Activated T-cell treated with anti-CD3 and anti-CD28 coated beads, Interleukin-2, amount 50 U/mL, for 4 hours (primary cell): ENCODE measurements around the gene LHFPL5. TPM values are rescaled to one million over a fixed set of nuclear protein-coding genes. Genes with fewer than 3 reads are reported as not detected.
A peak's percentile ranks its signal among the peaks of the same experiment; 100 is the strongest.

Experiments used
- ATAC-seq, 2 donors: fragments of 200-7000 bp; cut with Tn5 transposase; one replicate each; pipeline ENCODE4 v1.10.0; 2021
- DNase-seq: peaks from one replicate; pipeline ENCODE4 v3.0.0-alpha.2; 2020
- H3K27me3 Mint-ChIP-seq: one replicate; pipeline ENCODE4 v1.8.0; 2021; ENCODE audit warnings: low read depth, mixed read lengths
- H3K36me3 Mint-ChIP-seq: one replicate; pipeline ENCODE4 v1.8.0; 2022; ENCODE audit warnings: mixed read lengths; ENCODE audit not compliant: insufficient read depth
- H3K4me1 Mint-ChIP-seq: one replicate; pipeline ENCODE4 v1.8.0; 2021; ENCODE audit warnings: low read depth, mixed read lengths
- H3K4me3 Mint-ChIP-seq: one replicate; pipeline ENCODE4 v1.8.0; 2021; ENCODE audit warnings: mild to moderate bottlenecking, moderate library complexity, mixed read lengths
- H3K9me3 Mint-ChIP-seq: one replicate; pipeline ENCODE4 v1.8.0; 2021; ENCODE audit warnings: mixed read lengths
- total RNA-seq, 3 donors: library from RNA; stranded (reverse); gene quantifications; one replicate each; pipeline ENCODE4 v1.2.1, GENCODE V29; 2021

Gene LHFPL5
- total RNA-seq, result not detected

DNA sequence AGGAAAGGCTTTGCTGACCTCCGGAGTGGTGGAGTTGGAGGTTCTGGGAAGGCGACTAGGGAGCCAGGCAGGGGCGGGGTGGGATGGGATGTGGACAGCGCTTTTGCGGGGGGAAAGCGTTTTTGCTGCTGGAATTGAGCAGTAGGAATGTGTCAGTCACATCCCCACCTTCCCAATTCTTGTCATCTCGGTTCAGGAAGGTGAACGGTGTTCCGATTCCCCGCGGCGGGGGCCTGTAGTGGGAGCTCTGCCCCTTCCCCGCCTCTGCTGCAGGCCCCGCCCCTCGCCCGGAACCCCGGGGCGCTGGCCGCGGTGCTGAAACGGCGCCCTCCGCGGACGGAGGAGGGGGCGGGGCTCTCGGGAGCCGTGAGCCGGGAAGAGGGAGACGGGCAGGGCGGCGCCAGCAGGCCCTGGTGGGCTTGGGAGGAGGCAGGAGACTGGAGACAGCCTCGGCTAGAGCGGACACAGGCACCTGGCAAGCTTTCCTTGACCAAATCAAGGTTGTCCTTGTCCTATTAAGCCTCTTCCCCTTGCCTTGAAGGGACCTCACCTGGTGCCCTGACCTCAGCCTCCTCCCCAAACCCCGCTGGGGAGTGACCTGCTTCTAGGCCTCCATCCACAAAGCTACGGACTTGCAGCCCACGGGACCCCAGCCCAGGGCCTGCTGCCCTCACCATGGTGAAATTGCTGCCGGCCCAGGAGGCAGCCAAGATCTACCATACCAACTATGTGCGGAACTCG lies at the start of gene LHFPL5:
Gene LHFPL5, plus strand, starts transcription at position 357 of the 741 bp plus-strand sequence. Its CDS starts 319 bp downstream, at position 676.
- peaks cover 3% of the 10 kb centered on the region for H3K4me1 Mint-ChIP-seq
- H3K36me3 Mint-ChIP-seq, result no peaks in the 10 kb centered on the region
- peak; percentile 23 for DNase-seq
- H3K27me3 Mint-ChIP-seq, result peaks cover 32% of the 10 kb centered on the region
- ATAC-seq, result peak; percentile 82 to 83
- H3K9me3 Mint-ChIP-seq, result no peaks in the 10 kb centered on the region
- H3K4me3 Mint-ChIP-seq, result no peak within 1 kb of the TSS

DNA sequence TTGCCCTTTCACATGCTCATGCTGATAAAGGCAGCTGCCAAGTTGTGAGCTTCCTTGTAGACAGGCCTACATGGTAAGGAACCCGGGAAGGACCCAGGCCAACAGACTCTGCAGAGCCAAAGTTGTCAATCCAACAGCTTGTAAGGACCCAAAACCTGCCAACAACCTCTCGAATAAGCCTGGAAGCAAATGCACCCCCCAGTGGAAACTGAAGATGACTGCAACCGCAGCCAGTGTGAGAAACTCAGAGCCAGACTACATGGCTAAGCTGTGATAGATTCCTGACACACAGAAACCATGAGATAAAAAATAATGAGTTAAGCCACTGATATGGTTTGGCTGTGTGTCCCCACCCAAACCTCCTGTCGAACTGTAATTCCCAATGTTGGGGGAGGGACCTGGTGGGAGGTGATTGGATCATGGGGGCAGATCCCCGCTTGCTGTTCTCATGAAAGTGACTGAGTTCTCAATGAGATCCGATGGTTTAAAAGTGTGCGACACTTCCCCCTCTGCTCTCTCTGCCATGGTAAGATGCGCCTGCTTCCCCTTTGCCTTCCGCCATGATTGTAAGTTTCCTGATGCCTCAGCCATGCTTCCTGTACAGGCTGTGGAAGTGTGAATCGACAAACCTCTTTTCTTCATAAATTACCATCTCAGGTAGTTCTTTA lies 47.6 kb upstream of the LHFPL5 start:
- Mint-ChIP-seq H3K36me3 (no peaks in the 10 kb centered on the region), H3K27me3 (peaks cover 40% of the 10 kb centered on the region), H3K9me3 (no peaks in the 10 kb centered on the region), H3K4me3 (no peak overlapping the region), H3K4me1 (no peaks in the 10 kb centered on the region)
- ATAC-seq (no peak), DNase-seq (no peak)

DNA sequence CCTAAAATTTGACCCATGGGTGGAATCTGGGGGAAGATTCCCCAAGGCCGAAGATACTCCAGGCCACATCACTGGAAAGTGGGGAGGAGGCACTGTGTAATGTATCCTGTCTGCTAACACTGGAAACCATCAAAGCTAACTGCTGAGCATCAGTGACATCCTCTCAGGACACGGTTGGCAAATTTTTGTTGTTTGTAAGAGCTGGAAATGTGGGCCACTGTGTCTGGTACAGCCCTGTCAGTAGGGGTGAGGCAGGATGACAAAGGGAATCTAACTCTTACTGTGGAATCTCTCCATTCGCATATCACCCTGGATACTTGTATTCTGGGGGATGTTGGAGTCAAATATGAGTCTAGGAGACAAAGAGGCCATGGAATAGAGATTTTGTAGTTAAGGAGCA lies 45.7 kb upstream of the LHFPL5 start:
- no peak for DNase-seq
- Mint-ChIP-seq H3K27me3 (peaks cover 57% of the 10 kb centered on the region), H3K4me3 (no peak overlapping the region), H3K36me3 (no peaks in the 10 kb centered on the region), H3K4me1 (peaks cover 3% of the 10 kb centered on the region), H3K9me3 (no peaks in the 10 kb centered on the region)
- ATAC-seq, result no peak

DNA sequence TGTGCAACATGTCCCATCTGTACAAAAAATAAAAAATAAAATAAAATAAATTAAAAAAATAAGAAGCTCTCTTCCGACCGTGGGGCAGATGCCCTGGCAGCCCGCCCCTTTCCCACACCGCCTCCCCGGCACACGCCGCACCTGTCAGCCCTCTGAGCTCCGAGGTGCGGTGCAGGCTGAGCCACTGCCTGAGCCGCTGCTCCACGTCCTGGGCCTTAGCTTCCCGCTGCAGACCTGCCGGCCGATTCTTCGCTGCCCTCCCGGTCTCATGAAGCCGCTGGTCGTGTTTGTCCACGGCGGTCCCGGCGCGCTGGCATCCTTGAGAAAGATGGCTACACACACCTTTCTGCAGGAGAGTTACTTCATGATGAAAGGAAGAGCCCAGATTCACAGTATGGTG lies 39.4 kb upstream of the LHFPL5 start:
- no peak for DNase-seq
- H3K4me3 Mint-ChIP-seq, result no peak overlapping the region
- H3K9me3 Mint-ChIP-seq, result no peaks in the 10 kb centered on the region
- no peak for ATAC-seq
- H3K4me1 Mint-ChIP-seq, result peaks cover 3% of the 10 kb centered on the region
- H3K36me3 Mint-ChIP-seq, result no peaks in the 10 kb centered on the region
- peaks cover 39% of the 10 kb centered on the region for H3K27me3 Mint-ChIP-seq

DNA sequence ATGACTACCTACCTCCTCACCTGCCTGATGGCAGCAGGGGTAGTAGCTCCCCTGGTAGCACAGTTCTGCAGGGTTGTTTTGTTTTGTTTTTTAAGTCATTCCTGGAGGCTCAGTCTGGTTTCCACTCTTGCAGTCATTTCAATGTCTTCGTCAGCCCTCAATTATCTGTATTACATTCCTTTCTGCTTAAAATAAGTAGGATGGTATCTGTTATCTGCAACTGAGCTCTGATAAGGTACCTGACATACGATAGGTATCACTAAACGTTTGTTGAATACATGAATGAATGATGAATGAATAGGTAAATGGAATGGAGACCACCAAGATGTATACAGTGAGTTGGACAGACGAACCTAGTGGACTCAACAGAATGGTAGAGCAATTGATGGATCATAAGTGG lies 35.9 kb upstream of the LHFPL5 start:
- H3K36me3 Mint-ChIP-seq, result no peaks in the 10 kb centered on the region
- H3K4me1 Mint-ChIP-seq, result no peaks in the 10 kb centered on the region
- no peak for DNase-seq
- no peaks in the 10 kb centered on the region for H3K9me3 Mint-ChIP-seq
- H3K27me3 Mint-ChIP-seq, result peaks cover 8% of the 10 kb centered on the region
- no peak overlapping the region for H3K4me3 Mint-ChIP-seq
- no peak for ATAC-seq

DNA sequence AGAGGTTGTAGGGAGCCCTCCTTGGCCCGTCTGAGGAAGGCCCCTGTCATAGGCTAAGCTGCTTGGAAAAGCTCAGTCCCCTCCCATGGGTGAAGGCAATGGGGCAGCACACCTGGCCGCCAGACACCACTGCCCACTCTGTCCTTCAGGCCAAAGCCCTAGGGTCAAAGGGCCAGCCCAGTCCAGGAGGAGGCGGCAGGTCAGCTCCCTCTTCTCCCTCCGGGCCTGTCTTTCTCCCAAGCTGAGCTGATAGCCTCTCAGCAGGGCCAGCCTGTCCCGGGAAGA lies 33.9 kb upstream of the LHFPL5 start:
- H3K36me3 Mint-ChIP-seq, result no peaks in the 10 kb centered on the region

GRCh38 chr6:35774116-35774794 lies 30.9 kb upstream of the LHFPL5 start:
- peaks cover 5% of the 10 kb centered on the region for H3K4me1 Mint-ChIP-seq
- no peaks in the 10 kb centered on the region for H3K36me3 Mint-ChIP-seq
- H3K4me3 Mint-ChIP-seq, result no peak overlapping the region
- DNase-seq (no peak), ATAC-seq (no peak)
- H3K9me3 Mint-ChIP-seq, result no peaks in the 10 kb centered on the region
- peaks cover 29% of the 10 kb centered on the region for H3K27me3 Mint-ChIP-seq

More for the DNA sequence above, 33.9 kb upstream of the LHFPL5 start:
- Mint-ChIP-seq H3K9me3 (no peaks in the 10 kb centered on the region), H3K27me3 (peaks cover 14% of the 10 kb centered on the region), H3K4me3 (no peak overlapping the region), H3K4me1 (no peaks in the 10 kb centered on the region)
- DNase-seq (no peak), ATAC-seq (no peak)

- Mint-ChIP-seq H3K4me3 (no peak overlapping the region), H3K27me3 (peaks cover 29% of the 10 kb centered on the region), H3K9me3 (no peaks in the 10 kb centered on the region), H3K36me3 (no peaks in the 10 kb centered on the region), H3K4me1 (peaks cover 5% of the 10 kb centered on the region)
- ATAC-seq (no peak), DNase-seq (no peak)
Measured at GRCh38 chr6:35775031-35775430, 30.1 kb upstream of the LHFPL5 start.

DNA sequence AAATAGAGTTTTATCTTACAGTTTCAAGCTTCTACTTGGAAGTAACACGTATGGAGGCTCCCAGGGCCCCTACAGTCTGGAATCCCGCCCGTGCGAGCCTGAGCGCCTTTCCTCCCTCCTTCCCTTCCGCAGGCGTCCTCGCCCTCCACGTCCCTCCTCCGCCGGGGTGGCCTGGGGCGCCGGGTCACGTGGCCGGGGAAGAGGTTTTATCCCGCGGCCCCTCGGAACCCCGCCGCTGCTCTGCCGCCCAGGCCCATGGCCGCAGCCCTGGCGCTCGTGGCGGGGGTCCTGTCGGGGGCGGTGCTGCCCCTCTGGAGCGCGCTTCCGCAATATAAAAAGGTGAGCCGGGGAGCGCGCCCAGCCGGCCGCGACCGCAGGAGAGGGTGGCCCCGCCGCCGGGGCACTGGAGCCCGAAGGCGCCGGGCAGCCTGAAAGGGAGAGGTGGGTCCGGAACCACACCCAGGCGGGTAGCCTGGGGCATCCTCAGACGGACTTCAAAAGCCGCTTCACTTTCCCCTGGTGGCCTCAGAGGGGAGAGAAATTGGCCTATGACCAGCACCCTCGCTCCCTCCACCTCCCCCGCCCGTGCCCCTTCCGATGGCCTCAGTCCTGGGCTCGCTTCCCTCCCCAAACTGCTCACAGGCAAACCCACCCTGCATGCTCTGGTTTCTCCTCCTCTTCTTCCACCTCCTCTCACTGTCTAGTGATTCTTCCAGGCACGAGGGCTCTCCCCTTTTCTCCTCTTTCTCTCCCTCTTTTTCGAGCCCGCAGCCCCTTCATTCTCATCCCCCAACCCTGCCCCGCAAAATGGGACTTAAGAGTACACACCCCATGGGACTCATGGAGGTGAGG lies 28.6 kb upstream of the LHFPL5 start, which contains the start of gene CLPSL2:
Gene CLPSL2, plus strand, starts transcription at position 235 of the 852 bp plus-strand sequence. Its CDS starts 21 bp downstream, at position 256.
- no peak for DNase-seq
- H3K9me3 Mint-ChIP-seq, result no peaks in the 10 kb centered on the region
- ATAC-seq, result peak; percentile 43 to 57
- H3K36me3 Mint-ChIP-seq, result no peaks in the 10 kb centered on the region
- H3K27me3 Mint-ChIP-seq, result peaks cover 32% of the 10 kb centered on the region
- peak within 1 kb of the TSS; percentile 60 for H3K4me3 Mint-ChIP-seq
- H3K4me1 Mint-ChIP-seq, result peaks cover 5% of the 10 kb centered on the region

- peaks cover 36% of the 10 kb centered on the region for H3K27me3 Mint-ChIP-seq
- H3K36me3 Mint-ChIP-seq, result no peaks in the 10 kb centered on the region
- H3K4me3 Mint-ChIP-seq, result peak overlapping the region; percentile 33
- ATAC-seq (no peak), DNase-seq (no peak)
- no peaks in the 10 kb centered on the region for H3K9me3 Mint-ChIP-seq
- peaks cover 5% of the 10 kb centered on the region for H3K4me1 Mint-ChIP-seq
Measured at GRCh38 chr6:35777356-35778102, 27.6 kb upstream of the LHFPL5 start.

GRCh38 chr6:35778437-35778836 lies 26.7 kb upstream of the LHFPL5 start:
- Mint-ChIP-seq H3K27me3 (peaks cover 36% of the 10 kb centered on the region), H3K4me3 (no peak overlapping the region), H3K36me3 (no peaks in the 10 kb centered on the region), H3K9me3 (no peaks in the 10 kb centered on the region), H3K4me1 (peaks cover 5% of the 10 kb centered on the region)
- DNase-seq (no peak), ATAC-seq (no peak)

DNA sequence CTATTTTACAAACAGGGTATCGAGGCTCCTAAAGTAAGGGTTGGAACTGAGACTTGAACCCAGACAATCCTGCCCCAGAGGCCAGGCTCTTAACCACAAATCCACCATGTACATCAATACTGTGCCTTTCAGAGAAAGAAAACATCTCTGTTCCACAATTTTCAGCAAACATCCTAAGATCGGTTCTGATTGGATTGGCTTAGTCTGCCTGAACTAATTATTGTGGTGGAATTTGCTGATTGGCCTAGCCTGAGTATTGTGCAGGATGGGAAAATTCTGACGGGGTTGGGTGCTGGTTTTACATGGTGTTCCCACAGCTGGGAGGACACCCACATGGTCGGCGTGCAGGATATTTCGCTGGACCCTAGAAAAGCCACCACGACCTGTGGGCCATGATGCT lies 24.4 kb upstream of the LHFPL5 start, which contains the start of gene CLPSL1:
Gene CLPSL1, plus strand, starts transcription at position 301 of the 400 bp plus-strand sequence. Its CDS starts 92 bp downstream, at position 393.
- ATAC-seq (no peak), DNase-seq (no peak)
- Mint-ChIP-seq H3K9me3 (no peaks in the 10 kb centered on the region), H3K4me1 (peaks cover 5% of the 10 kb centered on the region), H3K4me3 (no peak within 1 kb of the TSS), H3K27me3 (peaks cover 41% of the 10 kb centered on the region), H3K36me3 (no peaks in the 10 kb centered on the region)

DNA sequence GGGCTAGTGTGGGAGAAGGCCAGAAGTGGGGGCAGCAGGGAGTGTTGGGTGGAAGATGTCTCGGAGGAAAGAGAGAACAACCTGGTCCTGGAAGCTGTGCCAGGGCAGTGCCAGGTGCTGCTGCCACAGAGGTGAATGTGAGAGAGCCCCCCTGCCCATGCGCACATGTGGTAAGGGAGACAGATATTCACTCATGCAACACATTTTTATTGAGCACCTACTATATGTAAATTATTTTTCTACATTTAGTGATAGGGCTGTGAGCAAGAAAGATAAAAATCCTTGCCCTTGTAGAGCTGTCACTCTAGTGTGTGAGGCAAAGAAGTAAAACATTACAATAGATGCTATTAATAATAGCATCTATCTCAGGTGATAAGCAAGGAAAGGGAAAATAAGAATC lies 23.9 kb upstream of the LHFPL5 start:
- Mint-ChIP-seq H3K4me3 (no peak overlapping the region), H3K9me3 (no peaks in the 10 kb centered on the region), H3K27me3 (peaks cover 43% of the 10 kb centered on the region), H3K4me1 (peaks cover 5% of the 10 kb centered on the region), H3K36me3 (no peaks in the 10 kb centered on the region)
- ATAC-seq, result no peak
- no peak for DNase-seq
